Measurements from ENCODE around the gene MPL.
"Not testable (repeated sequence)": the region's sequence is repeated elsewhere in the genome, so short reads cannot be mapped to it uniquely, and the experiment has no call there.

Gene MPL

DNA sequence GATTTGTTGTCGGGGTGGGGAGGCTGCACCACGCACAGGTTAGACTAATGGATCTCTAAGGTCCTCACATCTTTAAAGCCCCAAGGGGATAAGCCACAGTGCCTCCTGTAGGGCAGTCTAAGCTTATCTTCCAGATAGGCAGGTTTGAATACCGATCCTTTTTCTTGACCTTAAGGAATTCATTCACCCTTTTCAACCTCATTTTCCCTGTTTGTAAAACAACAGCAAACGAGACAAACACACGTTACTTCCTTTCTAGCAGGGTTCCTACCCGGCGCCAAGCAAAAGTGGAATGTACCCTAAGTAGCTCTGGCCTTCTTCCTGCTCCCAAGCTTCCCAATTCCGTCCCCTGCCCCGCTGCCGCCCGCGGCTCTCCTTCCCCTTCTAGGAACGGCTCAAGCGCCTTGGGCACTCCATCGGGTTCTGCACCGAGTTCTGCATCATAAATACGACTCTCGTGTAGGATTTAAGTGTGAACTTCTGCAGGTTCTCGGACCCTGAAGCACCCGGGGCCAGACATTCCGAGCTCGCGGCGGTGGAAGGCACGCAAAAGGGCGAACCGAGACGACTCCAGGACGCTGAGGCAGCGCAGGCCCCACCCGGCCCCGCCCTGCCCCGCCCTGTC lies 20.6 kb downstream of the MPL start:
- DNase-seq: peak; percentile 34

DNA sequence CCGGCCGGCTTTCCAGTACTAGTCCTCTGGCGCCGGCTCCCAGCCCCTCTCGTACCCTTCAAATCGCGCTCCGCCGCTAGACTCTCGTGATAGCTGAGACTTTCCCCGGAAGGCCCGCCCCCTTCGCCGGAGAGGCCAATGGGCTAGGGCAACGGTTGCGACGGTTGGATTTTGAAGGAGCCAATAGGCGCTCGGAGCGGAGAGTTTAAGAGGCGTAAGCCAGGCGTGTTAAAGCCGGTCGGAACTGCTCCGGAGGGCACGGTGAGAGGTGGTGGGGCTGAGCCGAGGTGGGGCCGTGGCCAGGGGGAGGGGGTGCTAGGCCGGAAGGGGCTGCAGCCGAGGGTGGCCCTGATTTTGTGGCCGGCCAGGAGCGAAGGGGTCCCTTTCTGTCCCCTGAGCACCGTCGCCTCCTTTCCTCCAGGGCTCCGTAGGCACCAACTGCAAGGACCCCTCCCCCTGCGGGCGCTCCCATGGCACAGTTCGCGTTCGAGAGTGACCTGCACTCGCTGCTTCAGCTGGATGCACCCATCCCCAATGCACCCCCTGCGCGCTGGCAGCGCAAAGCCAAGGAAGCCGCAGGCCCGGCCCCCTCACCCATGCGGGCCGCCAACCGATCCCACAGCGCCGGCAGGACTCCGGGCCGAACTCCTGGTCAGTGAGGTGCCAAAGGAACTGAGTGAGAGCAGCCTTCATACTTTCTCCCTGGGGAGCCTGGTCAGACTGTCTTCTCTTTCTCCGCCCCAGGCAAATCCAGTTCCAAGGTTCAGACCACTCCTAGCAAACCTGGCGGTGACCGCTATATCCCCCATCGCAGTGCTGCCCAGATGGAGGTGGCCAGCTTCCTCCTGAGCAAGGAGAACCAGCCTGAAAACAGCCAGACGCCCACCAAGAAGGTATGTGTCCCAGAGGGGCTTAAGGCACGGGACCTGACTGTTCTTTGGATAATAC lies 21.4 kb downstream of the MPL start, which contains the start of gene CDC20:
CDC20 (plus strand) TSS at position 236 of the 948 bp plus-strand sequence; CDS start at position 471, 235 bp downstream.
- peak; percentile 100 for DNase-seq

- DNase-seq: no peak
These were observed 22.1 kb downstream of the MPL start for GRCh38 chr1:43359696-43360095.

GRCh38 chr1:43360616-43361015 lies 23.0 kb downstream of the MPL start:
- DNase-seq: no peak

GRCh38 chr1:43363283-43363934 lies 25.8 kb downstream of the MPL start:
- DNase-seq: peak; percentile 34

GRCh38 chr1:43363935-43364525 lies 26.4 kb downstream of the MPL start:
- DNase-seq: no peak

DNA sequence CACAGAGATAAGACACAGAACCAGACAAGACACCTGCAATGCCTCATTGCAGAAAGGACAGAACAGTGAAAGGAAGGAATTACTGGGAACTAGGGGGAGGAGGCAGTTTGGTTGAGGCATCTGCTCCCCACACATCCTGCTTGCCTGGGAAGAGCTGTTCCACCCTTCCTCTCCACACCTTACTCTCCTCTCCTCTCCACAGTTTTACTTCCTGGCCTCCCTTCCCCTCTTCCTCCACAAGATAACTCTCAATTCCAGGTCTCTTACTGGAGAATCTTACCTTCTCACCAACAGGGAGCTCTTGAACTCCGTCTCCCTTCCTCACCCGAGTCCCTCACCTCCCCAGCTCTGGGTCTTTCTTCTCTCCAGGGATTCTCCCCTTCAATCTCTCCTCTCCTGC lies 28.1 kb downstream of the MPL start:
- DNase-seq: no peak

DNA sequence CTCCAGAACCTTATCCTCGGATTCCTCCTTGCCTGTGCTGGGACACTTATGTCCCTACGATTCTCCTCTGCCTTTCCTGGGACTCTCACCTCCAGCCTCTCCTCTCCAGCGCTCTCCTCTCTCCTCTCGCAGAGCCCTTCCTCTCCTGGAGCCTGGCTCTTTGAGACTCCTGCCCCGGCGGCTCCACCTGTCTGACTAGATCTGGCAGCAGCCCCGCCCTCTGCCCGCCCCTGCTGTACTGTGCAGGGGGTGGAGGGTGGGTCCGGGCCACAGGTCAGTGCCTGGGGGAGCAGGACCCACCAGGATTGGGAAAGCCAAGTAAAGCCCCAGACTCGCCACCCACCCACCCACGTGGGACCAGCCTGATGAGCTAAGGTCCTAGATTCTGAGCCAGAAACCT lies 28.6 kb downstream of the MPL start:
- peak; percentile 41 for DNase-seq

DNA sequence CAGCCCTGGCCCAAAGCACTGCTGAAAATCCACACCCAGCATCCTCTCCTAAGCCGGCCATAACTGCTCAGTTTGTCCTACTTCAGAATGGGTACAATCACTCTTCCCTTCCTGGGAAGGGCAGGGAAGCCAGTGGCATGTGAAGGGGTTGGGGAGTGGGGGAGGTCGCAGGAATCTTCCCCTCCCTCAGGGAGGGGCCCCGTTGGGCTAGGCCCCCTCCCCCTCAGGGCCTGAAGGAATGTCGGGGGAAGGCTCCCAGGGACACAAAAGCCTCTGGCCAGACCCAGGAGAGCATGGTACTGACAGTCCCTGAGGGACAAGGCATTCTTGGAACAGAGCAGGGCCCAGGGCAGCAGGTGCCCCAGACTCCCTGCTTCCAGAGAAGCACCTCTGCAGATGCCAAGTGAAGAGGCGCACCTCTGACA lies 29.0 kb downstream of the MPL start:
- no peak for DNase-seq

DNA sequence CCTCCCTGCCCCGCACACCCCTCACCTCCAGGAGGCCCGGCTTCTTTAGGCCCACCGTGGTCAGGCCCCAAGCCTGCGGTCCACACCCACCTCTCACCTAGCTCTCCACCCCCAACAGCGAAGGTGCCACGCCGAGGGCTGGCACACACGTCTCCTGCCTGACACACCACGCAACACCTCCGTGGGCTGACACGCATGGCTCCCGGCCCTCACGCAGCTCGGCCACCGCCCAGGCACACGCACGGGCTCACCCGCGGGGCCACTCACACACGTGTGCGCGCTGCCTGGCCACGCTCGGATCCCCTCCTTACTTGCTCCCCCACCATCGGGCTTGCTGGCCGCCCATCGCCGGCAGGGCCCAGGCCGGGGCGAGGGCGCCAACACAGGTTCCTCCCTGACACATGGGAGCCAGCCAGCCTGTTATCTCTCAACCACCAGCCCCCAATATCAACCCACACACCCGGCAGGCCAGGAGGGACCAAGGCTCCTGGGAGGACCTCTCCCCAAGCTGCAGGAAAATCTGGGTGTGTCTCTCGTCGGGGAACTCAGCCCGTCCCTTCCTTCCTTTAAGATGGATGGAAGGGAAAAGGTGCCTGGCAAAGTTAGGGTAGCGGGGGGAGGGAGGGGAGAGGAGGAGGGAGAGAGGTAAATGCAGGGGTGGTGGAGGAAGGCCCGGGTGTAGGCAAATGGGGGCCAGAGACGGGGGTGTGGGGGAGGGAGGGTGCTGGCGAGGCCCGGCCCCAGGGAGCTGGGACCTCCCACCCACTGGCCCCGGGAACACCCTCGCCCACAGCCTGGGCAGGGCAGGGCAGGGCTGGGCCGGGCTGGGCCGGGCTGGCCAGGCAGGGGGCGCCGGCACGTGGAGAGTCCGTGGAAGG lies 29.6 kb downstream of the MPL start:
- DNase-seq: peak; percentile 59

GRCh38 chr1:43367904-43368645 lies 30.5 kb downstream of the MPL start, which contains the start of gene ELOVL1:
ELOVL1 (minus strand) TSS chr1:43368011; CDS start chr1:43365609, 2,402 bp downstream.
- peak; percentile 96 for DNase-seq

- no peak for DNase-seq
These were observed 31.0 kb downstream of the MPL start for GRCh38 chr1:43368646-43369020.

- not testable (repeated sequence) for DNase-seq
These were observed 32.2 kb downstream of the MPL start for GRCh38 chr1:43369779-43370178.

DNA sequence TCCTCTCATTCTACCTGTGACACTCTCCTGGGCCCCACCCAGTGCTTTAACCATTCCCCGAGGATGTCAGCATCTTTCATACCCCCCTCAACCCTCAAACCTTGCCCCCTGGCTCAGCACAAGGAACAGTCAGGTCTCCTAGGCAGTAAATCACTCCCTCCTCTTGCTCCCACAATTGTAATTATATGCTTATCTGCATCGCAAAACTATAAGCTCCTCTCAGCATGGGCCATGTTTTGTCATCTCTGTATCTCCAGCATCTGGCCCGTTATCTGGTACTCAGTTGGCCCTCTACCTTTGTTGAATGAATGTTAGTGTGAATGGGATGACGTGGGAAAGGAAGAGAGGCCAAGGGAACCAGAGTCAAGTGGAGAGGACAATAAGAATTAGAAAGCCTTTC lies 32.9 kb downstream of the MPL start:
- no peak for DNase-seq

DNA sequence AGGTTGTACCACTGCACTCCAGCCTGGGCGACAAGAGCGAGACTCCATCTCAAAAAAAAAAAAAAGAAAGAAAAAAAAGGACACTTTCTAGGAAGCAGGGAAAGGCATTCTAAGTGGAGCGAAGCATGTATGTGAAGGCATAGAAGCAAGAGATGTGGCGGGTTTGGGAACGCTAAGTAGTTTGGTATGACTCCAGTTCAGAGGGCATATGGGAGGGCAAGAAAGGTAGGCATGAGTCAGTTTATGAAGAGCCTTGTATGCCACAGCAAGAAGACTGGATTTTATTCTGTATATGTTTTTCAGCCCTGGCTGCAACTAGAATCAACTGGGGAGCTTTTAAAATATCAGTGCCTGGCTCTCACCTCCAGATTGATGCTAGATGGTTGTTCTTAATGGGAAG lies 34.6 kb downstream of the MPL start:
- no peak for DNase-seq

DNA sequence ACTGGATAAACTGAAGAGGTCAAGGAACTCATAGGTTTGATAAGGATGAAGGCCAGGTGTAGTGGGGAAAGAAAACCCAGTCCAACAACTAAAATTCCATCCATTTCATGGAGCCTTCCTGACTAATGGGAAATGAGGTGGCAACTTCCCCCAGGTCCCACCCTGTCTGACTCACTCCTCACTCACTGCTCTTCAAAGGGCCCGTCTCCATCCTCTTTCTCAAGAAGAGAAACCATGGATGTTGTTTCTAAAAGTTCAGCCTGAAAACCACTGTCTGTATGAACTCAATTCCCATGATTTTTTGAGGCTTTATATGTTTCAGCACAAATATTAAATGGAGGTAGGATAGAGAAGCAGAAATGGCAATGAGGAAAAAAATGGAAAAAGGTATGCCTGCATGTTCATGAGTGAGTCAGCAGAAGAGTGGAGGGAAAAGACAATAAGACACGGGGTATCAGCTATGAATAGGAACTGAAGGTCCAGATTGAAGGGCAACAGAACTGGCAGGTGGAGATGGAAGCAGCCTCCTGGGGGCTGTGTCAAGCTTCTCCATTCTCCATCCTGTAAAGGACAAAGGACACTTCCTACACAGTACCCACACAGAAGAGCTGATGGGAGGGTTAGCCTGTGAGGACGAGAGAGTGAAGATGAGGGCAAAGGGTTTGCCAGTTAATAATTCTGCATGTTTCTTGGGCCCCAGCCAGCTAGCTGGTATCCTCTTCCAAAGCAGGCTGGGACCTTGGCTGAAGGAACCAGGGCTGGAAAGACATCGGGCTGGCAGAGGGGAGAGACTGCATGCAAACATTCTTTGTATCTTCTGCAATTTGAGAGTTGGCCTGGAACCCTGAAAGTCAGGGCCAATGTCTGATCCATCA lies 35.7 kb downstream of the MPL start:
- DNase-seq: no peak

- no peak for DNase-seq
These were observed 39.2 kb downstream of the MPL start for GRCh38 chr1:43376723-43377235.

GRCh38 chr1:43377831-43378230 lies 40.2 kb downstream of the MPL start:
- no peak for DNase-seq

DNA sequence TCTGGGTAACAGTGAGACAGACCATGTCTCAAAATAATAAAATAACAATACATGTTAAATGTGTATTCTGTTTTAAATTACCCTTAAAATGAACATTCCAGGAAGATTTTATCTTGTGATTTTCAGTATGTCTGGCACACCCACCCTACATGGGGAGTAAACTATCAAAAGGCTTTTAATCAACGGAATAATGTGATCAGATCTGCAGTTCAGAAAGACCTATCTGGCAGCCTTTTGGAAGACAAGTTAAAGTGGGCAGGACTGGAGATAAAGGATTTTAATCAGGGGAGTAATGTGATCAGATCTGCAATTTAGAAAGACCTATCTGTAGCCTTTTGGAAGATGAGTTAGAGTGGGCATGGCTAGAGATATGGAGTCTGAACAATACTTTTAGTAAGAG lies 41.9 kb downstream of the MPL start:
- DNase-seq: no peak

GRCh38 chr1:43381612-43382011 lies 44.0 kb downstream of the MPL start:
- no peak for DNase-seq
